KMS-11 (cell line): ENCODE data around the gene EDEM3.

ENCODE experiments used
- H2AFZ ChIP-seq: fragments of 200-600 bp; sonication (generic); 2 replicates; pipeline ENCODE4 v1.6.1; 2016; ENCODE audit warnings: antibody characterized with exemption, mixed run types, low read depth
- H3K27ac ChIP-seq: fragments of 200-600 bp; sonication (generic); 2 replicates; pipeline ENCODE4 v1.6.1; 2016; ENCODE audit warnings: mild to moderate bottlenecking, mixed run types
- H3K27me3 ChIP-seq: fragments of 200-600 bp; sonication (generic); 2 replicates; pipeline ENCODE4 v1.6.1; 2017; ENCODE audit warnings: mild to moderate bottlenecking, low read depth, mixed run types, moderate library complexity; ENCODE audit not compliant: insufficient read depth
- H3K36me3 ChIP-seq: fragments of 200-600 bp; sonication (generic); 2 replicates; pipeline ENCODE4 v1.6.1; 2017; ENCODE audit warnings: mild to moderate bottlenecking, mixed run types; ENCODE audit not compliant: insufficient read depth
- H3K4me1 ChIP-seq: fragments of 200-600 bp; sonication (generic); 2 replicates; pipeline ENCODE4 v1.6.1; 2016; ENCODE audit warnings: mild to moderate bottlenecking, low read depth, mixed run types; ENCODE audit not compliant: poor library complexity, severe bottlenecking
- H3K4me2 ChIP-seq: fragments of 200-600 bp; sonication (generic); 2 replicates; pipeline ENCODE4 v1.7.0; 2016; ENCODE audit warnings: mild to moderate bottlenecking, mixed run types
- H3K4me3 ChIP-seq: fragments of 200-600 bp; sonication (generic); IDR thresholded peaks from 2 replicates; pipeline ENCODE4 v1.6.1; 2017; ENCODE audit warnings: low read depth, low read length, mixed read lengths; ENCODE audit not compliant: insufficient read depth
- H3K79me2 ChIP-seq: fragments of 200-600 bp; sonication (generic); 2 replicates; pipeline ENCODE4 v1.6.1; 2016; ENCODE audit warnings: low read depth, mixed run types; ENCODE audit not compliant: insufficient read depth
- H3K9ac ChIP-seq: fragments of 200-600 bp; sonication (generic); 2 replicates; pipeline ENCODE4 v1.6.1; 2016; ENCODE audit warnings: mild to moderate bottlenecking, mixed run types
- H4K20me1 ChIP-seq: fragments of 200-600 bp; sonication (generic); 2 replicates; pipeline ENCODE4 v1.6.1; 2016; ENCODE audit warnings: mild to moderate bottlenecking, mixed run types; ENCODE audit not compliant: insufficient read depth
- CTCF ChIP-seq: fragments of 200-600 bp; sonication (generic); conservative IDR thresholded peaks from 2 replicates; pipeline ENCODE4 v1.6.1; 2017; ENCODE audit warnings: low read depth, mild to moderate bottlenecking, antibody characterized with exemption, low read length, moderate library complexity, mixed read lengths

Gene EDEM3

GRCh38 chr1:184691719-184692324, 62.8 kb downstream of the EDEM3 start:
- no peaks in the 10 kb centered on the region for H3K79me2 ChIP-seq
- H4K20me1 ChIP-seq = no peaks in the 10 kb centered on the region
- no peaks in the 10 kb centered on the region for H3K36me3 ChIP-seq
- no peak overlapping the region for H3K4me2 ChIP-seq
- TF ChIP-seq CTCF = peak; percentile 94
- H3K27ac ChIP-seq = no peak overlapping the region
- no peak overlapping the region for H3K4me3 ChIP-seq
- H3K27me3 ChIP-seq = no peaks in the 10 kb centered on the region
- H2AFZ ChIP-seq = no peak overlapping the region
- no peak overlapping the region for H3K9ac ChIP-seq
- H3K4me1 ChIP-seq = peaks cover 62% of the 10 kb centered on the region

- Histone ChIP-seq H3K9ac (no peak overlapping the region), H3K36me3 (no peaks in the 10 kb centered on the region), H3K4me2 (peak overlapping the region; percentile 99), H3K27me3 (no peaks in the 10 kb centered on the region), H2AFZ (peak overlapping the region; percentile 12; the same call in 1 of the 2 replicates), H3K27ac (peak overlapping the region; percentile 71), H3K79me2 (no peaks in the 10 kb centered on the region), H3K4me1 (peaks cover 90% of the 10 kb centered on the region), H3K4me3 (no peak overlapping the region), H4K20me1 (no peaks in the 10 kb centered on the region)
- TF ChIP-seq CTCF = no peak
Measured at GRCh38 chr1:184686540-184686939, 68.1 kb downstream of the EDEM3 start.

- Histone ChIP-seq H3K27ac (peak overlapping the region; percentile 71), H2AFZ (peak overlapping the region; percentile 48)
Measured at GRCh38 chr1:184685116-184685515, 69.5 kb downstream of the EDEM3 start.

GRCh38 chr1:184684285-184685074, 70.2 kb downstream of the EDEM3 start:
- Histone ChIP-seq H3K4me2 (peak overlapping the region; percentile 99), H3K79me2 (no peaks in the 10 kb centered on the region), H3K9ac (peak overlapping the region; percentile 43), H3K27me3 (no peaks in the 10 kb centered on the region), H2AFZ (peak overlapping the region; percentile 48), H3K4me1 (peaks cover 69% of the 10 kb centered on the region), H3K27ac (peak overlapping the region; percentile 71), H4K20me1 (no peaks in the 10 kb centered on the region), H3K36me3 (no peaks in the 10 kb centered on the region), H3K4me3 (peak overlapping the region; percentile 98)
- no peak for TF ChIP-seq CTCF

More at GRCh38 chr1:184685116-184685515, 69.5 kb downstream of the EDEM3 start:
- H4K20me1 ChIP-seq = no peaks in the 10 kb centered on the region
- peak overlapping the region; percentile 43 for H3K9ac ChIP-seq
- H3K4me1 ChIP-seq = peaks cover 76% of the 10 kb centered on the region
- H3K4me2 ChIP-seq = peak overlapping the region; percentile 99
- H3K36me3 ChIP-seq = no peaks in the 10 kb centered on the region
- H3K27me3 ChIP-seq = no peaks in the 10 kb centered on the region
- no peak for TF ChIP-seq CTCF
- no peaks in the 10 kb centered on the region for H3K79me2 ChIP-seq
- H3K4me3 ChIP-seq = peak overlapping the region; percentile 98
